Hematopoietic multipotent progenitor cell treated with erythropoietin and hydrocortisone succinate and interleukin-3 and kit ligand, for 4 days (in vitro differentiated cells): ENCODE measurements around the gene ATP6V1F.

Experiments
- DNase-seq: peaks from one replicate; pipeline ENCODE4 v3.0.0-alpha.2; 2015

The ATP6V1F gene

DNA sequence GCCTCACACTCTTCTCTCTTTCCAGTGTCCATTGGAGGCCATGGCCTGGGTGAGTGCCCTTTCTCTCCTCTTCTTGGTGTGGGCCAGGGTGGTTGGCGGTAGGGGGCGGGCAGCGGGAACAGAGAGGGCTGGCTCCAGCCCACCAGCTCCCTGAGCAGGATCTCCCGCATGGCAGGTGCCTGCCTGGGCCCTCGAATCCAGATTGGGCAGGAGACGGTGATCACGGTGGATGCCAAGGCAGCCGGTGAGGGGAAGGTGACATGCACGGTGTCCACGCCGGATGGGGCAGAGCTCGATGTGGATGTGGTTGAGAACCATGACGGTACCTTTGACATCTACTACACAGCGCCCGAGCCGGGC, 13.5 kb upstream of the ATP6V1F start:
- no peak for DNase-seq

DNA sequence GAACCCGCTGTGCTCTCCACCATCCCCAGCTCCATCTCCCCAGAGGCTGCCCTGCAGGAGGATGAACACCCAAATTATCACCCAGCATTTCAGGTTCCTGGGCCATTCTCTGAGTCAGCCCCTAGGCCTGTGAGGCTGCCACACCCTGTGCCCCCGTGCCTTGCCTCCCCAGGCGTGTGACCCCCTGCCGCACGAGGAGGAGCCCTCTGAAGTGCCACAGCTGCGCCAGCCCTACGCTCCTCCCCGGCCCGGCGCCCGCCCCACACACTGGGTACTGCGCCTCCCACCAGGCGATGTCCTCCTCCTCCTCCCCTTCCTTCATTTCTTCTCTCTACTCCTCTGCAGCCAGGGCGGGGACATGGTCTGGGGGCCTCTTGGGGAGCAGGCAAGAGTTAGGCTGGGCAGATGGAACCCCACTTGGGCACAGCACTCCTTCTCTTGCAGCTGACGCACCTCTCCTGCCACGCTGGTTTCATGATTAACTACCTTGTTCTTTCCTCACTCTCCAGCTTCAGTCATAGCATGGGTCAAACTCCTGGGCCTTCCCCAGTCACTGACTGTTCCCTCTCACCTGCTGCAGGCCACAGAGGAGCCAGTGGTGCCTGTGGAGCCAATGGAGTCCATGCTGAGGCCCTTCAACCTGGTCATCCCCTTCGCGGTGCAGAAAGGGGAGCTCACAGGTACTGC, 12.7 kb upstream of the ATP6V1F start:
- no peak for DNase-seq

DNA sequence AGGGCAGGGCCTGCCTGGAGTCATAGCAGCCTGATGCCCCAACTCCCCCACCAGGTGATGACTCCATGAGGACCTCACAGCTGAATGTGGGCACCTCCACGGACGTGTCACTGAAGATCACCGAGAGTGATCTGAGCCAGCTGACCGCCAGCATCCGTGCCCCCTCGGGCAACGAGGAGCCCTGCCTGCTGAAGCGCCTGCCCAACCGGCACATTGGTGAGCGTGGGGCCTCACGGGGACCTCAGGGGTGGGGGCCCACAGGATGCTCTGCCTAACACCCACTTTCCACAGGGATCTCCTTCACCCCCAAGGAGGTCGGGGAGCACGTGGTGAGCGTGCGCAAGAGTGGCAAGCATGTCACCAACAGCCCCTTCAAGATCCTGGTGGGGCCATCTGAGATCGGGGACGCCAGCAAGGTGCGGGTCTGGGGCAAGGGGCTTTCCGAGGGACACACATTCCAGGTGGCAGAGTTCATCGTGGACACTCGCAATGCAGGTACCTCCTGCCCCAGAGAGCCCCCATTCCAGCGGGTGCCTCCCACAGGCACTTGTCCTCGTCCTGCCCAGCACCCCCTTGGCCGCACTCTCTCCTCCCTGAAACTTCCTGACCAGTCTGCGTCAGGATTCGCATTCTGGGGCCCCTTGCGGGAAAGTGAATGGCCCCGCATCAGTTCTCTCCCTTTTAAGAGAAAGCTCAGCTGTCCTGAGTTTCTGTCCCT, 10.0 kb upstream of the ATP6V1F start:
- no peak for DNase-seq

DNA sequence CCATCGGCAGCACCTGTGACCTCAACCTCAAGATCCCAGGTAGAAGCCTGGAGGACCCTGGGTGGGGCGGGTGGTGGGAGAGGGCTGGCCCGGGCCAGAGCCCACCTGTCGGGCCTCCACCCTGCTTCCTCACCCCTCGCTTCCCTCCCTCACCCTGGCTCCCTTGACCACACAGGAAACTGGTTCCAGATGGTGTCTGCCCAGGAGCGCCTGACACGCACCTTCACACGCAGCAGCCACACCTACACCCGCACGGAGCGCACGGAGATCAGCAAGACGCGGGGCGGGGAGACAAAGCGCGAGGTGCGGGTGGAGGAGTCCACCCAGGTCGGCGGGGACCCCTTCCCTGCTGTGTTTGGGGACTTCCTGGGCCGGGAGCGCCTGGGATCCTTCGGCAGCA, 8.9 kb upstream of the ATP6V1F start:
- DNase-seq = no peak

DNA sequence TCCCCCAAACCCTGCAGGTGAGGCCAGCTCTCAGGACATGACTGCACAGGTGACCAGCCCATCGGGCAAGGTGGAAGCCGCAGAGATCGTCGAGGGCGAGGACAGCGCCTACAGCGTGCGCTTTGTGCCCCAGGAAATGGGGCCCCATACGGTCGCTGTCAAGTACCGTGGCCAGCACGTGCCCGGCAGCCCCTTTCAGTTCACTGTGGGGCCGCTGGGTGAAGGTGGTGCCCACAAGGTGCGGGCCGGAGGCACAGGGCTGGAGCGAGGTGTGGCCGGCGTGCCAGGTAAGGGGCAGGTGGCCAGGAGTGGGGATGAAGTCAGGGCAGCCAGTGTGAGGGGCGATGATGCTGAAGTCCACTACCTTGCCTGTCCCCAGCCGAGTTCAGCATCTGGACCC, 8.3 kb upstream of the ATP6V1F start:
- no peak for DNase-seq

DNA sequence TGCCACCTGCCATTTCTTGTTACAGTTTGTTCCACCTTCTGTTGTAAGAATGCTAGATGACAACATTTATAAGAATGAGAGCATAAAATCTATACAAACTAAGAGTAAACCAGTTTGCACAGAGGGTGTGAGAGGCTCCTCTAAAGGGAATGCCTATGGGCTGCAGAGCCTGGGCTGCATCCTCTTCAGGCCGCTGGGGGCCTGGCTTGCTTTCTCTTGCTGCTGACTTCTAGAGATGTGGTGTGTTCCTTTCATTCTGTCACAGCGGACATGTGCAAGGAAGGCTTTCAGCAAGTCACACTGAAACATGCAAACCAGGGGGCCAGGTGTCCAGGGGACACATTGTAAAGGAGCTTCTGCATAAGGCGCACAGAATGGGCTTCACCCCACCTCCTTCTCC, 7.1 kb upstream of the ATP6V1F start:
- no peak for DNase-seq

DNA sequence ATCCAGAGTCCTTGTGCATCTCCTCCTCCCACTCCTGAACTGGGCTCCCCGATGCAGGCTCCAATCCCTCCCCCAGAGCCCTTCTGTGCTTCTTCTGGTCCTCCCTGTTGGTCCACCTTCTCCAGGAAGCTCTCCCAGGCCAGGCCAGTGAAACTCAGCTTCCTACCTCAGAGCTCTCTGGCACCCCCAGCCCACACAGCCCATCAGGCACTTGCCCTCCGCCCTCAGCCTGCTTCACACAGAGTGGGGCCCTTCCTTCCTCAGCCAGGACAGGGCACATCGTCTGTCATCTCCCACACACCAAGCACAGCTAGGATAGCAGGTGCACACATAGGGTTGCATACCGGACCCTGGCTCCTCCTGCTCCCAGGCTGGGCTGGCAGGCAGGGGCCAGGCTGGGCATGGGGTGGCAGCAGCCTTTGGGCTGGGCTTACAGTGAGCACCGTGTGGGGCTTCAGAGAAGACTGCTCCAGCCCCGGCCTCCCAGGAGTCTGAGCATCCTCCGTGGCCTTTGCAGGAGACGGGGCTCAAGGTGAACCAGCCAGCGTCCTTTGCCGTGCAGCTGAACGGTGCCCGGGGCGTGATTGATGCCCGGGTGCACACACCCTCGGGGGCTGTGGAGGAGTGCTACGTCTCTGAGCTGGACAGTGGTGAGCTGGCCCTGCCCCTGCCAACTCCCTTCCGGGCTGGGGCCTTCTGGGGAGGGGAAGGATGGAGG, 6.5 kb upstream of the ATP6V1F start:
- DNase-seq = no peak

DNA sequence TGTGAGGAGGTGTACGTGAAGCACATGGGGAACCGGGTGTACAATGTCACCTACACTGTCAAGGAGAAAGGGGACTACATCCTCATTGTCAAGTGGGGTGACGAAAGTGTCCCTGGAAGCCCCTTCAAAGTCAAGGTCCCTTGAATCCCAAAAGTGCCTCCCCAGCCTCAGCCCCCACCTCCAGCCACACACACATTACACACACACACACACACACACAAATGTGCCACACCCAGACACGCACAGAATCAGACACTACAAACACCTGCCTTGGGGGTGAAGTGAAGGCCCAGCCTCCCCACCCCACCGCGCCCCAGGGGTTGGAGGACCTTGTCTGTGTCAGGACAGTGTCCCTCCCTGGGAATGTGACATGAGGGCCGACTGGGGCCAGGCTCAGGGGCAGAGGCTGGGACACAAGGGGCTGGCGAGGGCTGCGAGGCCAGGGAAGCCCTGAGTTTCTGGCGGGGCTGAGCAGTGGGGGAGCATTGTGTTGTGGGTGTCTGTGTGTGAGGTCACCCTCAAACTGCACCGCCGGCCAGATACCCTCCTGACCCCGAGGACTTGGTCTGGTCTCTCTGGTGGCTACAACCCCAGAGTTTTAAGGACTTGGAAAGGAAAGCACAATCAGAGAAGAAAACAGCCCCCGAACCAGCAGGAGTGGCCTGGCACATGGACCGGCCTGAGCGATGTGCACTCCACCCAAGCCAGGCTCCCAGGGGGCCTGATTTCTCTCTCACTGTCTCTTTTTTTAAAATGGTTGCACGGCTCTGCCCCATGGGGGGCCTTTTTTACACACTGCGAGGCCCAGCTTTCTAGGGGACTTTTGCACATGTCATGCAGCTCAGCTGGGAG, 4.0 kb upstream of the ATP6V1F start:
- DNase-seq = no peak

DNA sequence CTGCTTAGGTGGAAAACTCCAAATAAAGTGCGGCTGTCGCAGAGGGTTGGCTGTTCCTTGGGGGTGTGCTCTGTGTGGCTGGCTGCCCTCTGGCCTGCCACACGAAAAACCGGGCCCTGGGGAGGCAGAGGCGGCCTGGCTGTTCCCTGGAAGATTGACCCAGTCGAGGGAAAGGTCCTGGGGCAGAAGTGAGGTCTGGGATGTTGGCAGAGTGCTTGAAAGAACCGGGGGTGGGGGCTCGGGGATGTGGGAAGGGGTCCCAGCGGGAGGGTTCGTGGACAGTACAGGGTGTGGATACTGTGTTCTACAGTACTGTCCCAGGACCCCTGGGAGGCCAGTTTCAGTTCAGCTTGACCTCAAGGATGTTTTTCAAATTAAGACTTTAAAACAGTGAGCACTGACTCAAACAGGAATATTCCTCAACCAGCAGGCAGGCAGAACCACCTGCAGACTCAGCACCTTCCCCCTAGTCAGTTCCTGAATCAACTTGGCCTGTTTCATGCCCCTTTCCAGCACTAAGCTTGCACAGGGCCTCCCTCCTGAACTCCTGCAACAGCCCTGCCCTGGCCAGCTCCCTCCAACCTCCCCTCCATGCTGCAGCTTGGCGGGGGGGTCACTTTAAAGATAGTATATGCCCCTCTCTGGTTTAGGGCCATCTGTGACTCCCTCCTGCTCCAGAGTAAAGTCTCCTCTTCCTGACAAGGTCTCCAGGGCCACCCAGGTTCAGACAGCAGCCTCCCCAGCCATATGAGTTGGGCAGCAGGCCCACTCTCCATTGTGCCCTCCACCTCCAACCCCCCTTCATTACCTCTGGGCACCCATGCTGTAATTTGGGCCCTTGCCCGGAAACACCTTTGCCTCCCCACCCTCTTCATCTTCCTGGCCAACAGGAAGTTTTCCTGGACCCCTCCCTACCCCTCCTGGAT, 3.2 kb upstream of the ATP6V1F start:
- no peak for DNase-seq

DNA sequence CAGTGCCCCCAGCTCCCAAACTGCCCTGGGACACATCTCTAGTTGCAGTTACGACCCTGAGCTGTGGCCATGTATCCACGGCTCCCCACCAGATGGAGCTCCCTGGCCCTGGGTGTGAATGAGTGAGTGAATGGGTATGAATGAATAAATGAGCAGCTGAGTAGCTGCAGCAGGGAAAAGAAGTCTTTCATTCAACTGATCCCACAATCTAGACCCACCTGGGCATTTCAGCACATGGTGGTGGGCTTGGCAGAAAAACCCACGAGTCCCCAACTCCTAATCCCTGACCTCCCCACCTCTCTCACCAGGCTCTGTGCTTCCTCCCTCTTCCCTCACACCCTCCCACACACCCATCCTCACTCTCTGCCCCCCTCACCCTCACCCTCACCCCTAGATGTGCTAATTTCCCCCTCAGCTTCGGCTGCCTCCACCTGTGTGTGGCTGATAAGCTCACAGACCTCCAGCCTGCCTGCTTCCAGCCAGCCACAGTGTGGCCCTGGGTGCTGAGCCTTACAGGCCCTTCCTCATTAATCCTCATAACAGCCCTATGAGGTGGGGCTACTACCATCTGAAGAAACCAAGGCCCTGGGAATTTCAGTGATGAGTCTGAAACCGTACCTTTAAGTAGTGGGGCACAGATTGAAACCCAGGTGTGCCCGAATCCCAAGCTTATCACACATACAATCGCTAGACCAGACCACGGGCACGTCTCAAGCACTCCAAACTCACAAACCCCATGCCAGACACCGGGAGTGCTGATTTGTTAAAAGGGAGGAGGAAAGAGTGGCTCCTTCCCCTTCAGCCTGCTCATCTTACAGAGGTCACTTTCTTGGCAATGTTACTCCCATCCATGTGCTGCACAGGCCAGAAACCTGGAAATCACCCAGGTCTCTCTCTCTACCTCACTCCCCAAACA, 2.2 kb upstream of the ATP6V1F start:
- DNase-seq = peak; percentile 90

DNA sequence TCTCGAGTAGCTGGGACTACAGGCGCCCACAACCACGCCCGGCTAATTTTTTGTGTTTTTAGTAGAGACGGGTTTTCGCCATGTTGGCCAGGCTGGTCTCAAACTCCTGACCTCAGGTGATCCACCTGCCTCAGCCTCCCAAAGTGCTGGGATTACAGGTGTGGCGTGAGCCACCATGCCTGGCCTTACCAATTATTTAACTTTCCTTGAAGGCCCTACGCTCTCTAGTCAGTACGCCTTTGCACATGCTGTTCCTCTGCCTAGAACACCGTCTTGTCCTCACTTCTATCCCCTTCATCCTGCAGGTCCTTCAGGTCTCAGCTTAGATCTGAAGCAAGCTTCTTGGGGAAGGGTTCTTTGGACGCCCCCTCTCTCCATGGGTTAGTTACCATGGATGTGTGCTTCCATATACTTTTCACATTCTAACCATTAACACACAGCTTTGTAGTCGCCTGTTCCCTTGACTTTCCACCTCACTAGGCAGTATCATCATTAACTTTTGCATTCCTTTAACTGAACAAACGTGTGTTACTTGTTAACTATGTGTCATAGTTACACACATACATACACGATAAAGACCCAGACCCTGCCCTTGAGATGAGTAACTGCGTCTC, 592 bp upstream of the ATP6V1F start:
- no peak for DNase-seq

DNA sequence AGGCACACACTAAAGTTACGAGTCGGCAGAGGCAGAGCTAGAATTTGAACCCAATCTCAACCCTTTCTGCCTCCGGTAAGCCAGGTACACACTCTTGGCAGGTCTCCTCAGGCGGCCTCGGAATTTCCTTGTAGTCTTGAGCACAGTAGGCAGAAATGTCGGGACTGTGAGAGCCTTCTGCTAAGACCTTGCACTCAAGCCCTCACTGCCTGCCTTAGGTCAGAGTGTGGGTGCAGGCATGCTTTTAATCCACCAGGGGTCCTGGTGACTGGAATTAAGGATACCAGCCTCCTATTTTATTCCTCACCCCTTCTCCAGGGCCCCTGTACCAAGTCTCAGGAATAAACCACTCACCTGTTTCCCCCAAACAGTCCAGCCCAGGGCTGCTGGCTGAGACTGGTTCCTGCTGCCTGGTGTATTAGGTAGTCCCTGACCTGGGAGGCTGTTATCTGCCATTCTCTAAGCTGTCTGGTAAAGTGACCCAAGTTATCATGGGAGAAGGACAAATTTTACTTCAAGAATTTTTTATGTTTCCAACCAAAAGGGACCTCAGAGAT, 855 bp downstream of the ATP6V1F start:
- DNase-seq = peak; percentile 91

DNA sequence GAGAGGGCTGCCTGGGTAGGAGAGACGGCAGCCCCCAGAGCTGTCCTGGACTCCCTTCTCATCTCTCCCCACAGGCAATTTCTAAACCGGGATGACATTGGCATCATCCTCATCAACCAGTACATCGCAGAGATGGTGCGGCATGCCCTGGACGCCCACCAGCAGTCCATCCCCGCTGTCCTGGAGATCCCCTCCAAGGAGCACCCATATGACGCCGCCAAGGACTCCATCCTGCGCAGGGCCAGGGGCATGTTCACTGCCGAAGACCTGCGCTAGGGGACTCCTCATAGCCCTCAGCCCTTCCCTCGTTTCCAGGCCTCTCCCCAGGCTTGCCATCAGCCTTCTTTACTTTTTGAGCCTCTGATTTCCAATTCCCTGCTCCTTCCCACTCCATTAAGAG, 2.6 kb downstream of the ATP6V1F start:
- DNase-seq = no peak

DNA sequence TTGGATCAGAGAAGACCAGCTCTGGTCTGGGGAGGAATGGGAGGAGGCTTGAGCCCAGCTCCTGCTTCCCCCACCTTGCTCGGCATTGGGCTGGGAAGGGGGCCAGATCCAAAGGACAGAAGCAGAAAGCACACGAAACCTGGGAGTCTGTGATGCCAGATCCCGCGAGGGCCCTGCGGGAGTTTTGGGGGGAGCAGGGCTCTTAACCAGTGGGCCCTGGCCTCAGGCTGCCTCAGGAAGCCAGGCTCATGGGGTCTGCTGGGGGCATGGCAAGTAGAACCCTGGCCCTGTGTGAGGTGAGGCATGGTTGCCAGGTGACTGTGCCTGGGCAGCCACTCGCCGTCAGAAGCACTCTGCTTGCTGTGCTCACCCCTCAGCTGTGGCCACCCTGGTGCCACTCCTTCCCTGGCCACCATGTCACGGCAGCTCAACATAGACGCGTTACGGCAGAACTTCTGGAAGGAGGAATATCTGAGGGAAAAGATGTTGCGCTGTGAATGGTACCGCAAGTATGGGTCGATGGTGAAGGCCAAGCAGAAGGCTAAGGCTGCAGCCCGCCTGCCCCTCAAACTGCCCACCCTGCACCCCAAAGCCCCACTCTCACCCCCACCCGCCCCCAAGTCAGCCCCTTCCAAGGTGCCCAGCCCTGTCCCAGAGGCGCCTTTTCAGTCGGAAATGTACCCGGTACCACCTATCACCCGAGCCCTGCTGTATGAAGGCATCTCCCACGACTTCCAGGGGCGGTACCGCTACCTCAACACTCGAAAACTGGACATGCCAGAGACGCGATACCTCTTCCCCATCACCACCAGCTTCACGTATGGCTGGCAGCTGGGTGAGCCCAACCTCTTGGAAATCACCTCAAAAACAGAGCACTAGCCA, 3.6 kb downstream of the ATP6V1F start:
- no peak for DNase-seq

DNA sequence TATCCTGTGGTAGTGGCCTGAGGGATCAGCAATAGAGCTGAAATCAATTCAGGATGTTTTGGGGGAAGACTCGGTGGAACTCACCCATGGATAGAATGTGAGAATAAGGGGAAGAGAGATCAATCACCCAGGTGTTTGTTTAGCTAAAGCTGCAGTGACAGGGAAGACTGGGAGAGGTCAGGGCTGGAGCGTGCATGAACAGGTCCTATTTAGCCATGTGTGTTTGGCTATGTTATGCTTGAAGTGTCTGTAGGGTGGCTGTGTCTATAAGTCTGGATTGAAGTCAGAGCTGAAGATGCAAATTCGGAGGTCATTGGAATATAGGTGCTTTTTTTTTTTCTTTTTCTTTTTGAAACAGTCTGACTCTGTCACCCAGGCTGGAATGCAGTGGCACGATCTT, 4.6 kb downstream of the ATP6V1F start:
- DNase-seq = no peak

DNA sequence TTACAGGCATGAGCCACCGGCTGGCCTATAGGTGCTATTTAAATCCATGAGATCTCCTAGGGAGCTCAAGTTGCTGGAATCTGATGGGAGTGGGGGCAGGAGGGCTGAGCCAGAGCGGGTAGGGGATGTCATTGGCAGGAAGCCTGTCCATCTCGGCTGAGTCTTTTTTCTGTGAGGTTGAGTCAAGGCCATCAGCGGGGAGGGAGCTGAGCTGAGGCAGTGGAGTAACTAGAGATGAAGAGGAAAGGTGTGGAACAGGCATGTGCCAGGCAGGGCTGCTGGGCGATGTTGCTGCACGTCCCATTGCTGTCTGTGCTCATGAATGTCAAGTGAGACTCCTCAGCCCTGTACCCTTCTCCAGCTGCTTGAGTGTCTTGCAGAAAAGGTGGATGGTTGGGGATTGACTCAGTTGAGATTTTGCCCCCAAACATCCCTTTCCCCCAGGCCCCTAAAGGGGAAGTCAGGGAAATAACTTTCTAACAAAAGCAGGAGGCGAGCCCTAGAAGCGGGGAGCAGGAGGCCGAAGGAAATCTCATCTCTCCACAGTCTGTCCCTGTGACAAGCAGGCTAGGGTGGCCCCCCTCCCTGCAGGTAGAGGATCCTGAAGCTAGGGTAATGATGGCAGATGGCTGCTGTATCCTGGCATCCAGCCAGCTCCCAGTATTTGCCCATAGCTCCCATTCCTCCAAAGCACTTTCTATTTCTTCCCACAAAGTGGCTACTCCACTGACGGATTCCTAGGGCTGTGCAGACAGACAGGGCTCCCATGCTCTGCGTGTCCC, 5.4 kb downstream of the ATP6V1F start:
- no peak for DNase-seq

DNA sequence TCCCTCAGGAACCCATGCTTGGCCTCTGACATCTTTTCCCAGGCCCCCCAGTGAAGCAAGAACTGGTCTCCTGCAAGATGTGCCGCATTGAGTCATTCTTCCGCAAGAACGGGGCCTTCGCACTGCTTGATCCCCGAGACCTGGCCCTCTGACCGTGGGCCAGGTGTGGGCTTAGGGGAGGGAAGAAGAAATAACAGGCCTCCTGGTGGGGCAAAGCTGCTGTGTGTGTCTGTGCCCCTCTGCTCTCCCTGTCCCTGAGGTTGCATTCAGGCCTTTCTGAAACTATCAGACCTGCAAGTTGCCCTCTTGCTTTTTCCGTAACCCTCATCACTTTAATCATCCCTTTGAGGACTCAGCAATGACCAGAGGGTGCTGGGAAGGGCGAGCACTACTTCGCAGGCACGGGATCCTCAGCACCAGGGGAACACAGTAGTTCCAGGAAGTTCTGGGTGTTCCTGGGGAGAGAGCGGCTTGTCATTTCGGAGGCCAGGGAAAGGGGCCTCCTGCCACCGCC, 6.0 kb downstream of the ATP6V1F start:
- DNase-seq = no peak
